SU-DHL-6 (cell line): ENCODE measurements around the gene SUGCT.

Experiments used
- H2AFZ ChIP-seq: fragments of 200-600 bp; sonication (generic); 2 replicates; pipeline ENCODE4 v1.6.1; 2014; ENCODE audit warnings: low read depth, mild to moderate bottlenecking, moderate library complexity, mixed read lengths, antibody characterized with exemption, low read length; ENCODE audit not compliant: severe bottlenecking
- H3F3A ChIP-seq: fragments of 200-600 bp; shearing (Covaris generic); 2 replicates; pipeline ENCODE4 v1.6.0; 2016; ENCODE audit warnings: antibody characterized with exemption, mild to moderate bottlenecking; ENCODE audit not compliant: insufficient read depth
- H3K27ac ChIP-seq: fragments of 200-600 bp; sonication (generic); 2 replicates; pipeline ENCODE4 v1.5.1; 2016; ENCODE audit warnings: low read depth, mild to moderate bottlenecking, low read length, moderate library complexity, mixed read lengths
- H3K27me3 ChIP-seq: fragments of 200-600 bp; sonication (generic), shearing (Covaris generic); 2 replicates; pipeline ENCODE4 v1.6.0; 2014; ENCODE audit warnings: mild to moderate bottlenecking, low read length
- H3K36me3 ChIP-seq: fragments of 200-600 bp; sonication (generic); 2 replicates; pipeline ENCODE4 v1.6.1; 2014; ENCODE audit warnings: mild to moderate bottlenecking, low read length, mixed read lengths
- H3K4me2 ChIP-seq: fragments of 300-600, 200-600 bp; shearing (Covaris generic), sonication (generic); 2 replicates; pipeline ENCODE4 v1.6.0; 2014; ENCODE audit warnings: low read length, low read depth, mild to moderate bottlenecking; ENCODE audit not compliant: poor library complexity, severe bottlenecking
- H3K4me3 ChIP-seq: fragments of 200-600 bp; sonication (generic); 2 replicates; pipeline ENCODE4 v1.5.1; 2014; ENCODE audit warnings: antibody characterized with exemption, low read length, mild to moderate bottlenecking, mixed read lengths; ENCODE audit not compliant: insufficient read depth, poor library complexity, severe bottlenecking
- H3K79me2 ChIP-seq: fragments of 200-600 bp; sonication (generic); 2 replicates; pipeline ENCODE4 v1.6.1; 2014; ENCODE audit warnings: mild to moderate bottlenecking, low read length, moderate library complexity; ENCODE audit not compliant: insufficient read depth
- H3K9ac ChIP-seq: fragments of 200-600 bp; sonication (generic); 2 replicates; pipeline ENCODE4 v1.7.0; 2014; ENCODE audit warnings: mild to moderate bottlenecking, low read length
- H3K9me2 ChIP-seq: fragments of 200-600 bp; sonication (generic); replicated peaks from 2 replicates; pipeline ENCODE4 v1.6.1; 2014; ENCODE audit warnings: low read length; ENCODE audit not compliant: insufficient read depth
- H3K9me3 ChIP-seq: fragments of 200-600 bp; sonication (generic); 2 replicates; pipeline ENCODE4 v1.6.1; 2014; ENCODE audit warnings: low read length, mixed read lengths; ENCODE audit not compliant: insufficient read depth
- H4K20me1 ChIP-seq: fragments of 200-600 bp; sonication (generic); 2 replicates; pipeline ENCODE4 v1.6.1; 2014; ENCODE audit warnings: low read depth, mild to moderate bottlenecking, antibody characterized with exemption, low read length, moderate library complexity, mixed read lengths
- EZH2phosphoT487 ChIP-seq: fragments of 200-600 bp; sonication (generic), shearing (Covaris generic); conservative IDR thresholded peaks from 2 replicates; pipeline ENCODE4 v1.6.1; 2018; ENCODE audit warnings: mild to moderate bottlenecking, antibody characterized with exemption, low read length, moderate library complexity, mixed read lengths
- TF ChIP-seq, protein P1 (sequence below): fragments of 200-600 bp; sonication (generic); IDR thresholded peaks from one replicate; pipeline ENCODE4 v1.5.1; 2017; ENCODE audit warnings: antibody characterized with exemption, mild to moderate bottlenecking, low read length, moderate library complexity; ENCODE audit not compliant: insufficient read depth, poor library complexity, severe bottlenecking

The SUGCT gene

DNA sequence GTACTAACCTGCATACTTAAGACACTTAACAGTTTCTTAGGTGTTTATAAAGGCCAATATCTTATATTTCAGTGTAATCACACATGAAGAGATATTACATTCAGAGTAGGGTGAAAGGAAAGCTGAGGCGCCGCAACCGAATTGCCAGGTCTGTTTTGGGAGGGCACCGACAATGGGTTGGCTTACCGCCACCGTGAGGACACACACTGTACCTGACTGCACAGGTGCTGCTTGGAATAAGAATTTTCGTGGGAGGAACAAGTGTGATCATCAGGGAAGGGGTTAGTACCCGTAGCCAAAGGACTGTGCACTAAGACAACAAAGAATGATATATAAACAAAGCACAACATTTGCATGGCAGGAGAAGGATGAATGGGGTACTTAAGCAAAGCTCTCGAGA, 591.8 kb downstream of the SUGCT start:
- TF ChIP-seq, protein P1, sequence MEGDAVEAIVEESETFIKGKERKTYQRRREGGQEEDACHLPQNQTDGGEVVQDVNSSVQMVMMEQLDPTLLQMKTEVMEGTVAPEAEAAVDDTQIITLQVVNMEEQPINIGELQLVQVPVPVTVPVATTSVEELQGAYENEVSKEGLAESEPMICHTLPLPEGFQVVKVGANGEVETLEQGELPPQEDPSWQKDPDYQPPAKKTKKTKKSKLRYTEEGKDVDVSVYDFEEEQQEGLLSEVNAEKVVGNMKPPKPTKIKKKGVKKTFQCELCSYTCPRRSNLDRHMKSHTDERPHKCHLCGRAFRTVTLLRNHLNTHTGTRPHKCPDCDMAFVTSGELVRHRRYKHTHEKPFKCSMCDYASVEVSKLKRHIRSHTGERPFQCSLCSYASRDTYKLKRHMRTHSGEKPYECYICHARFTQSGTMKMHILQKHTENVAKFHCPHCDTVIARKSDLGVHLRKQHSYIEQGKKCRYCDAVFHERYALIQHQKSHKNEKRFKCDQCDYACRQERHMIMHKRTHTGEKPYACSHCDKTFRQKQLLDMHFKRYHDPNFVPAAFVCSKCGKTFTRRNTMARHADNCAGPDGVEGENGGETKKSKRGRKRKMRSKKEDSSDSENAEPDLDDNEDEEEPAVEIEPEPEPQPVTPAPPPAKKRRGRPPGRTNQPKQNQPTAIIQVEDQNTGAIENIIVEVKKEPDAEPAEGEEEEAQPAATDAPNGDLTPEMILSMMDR, result no peak
- TF ChIP-seq EZH2phosphoT487, result no peak
- H3K9ac ChIP-seq, result no peak overlapping the region
- no peaks in the 10 kb centered on the region for H4K20me1 ChIP-seq
- H3F3A ChIP-seq, result no peaks in the 10 kb centered on the region
- no peaks in the 10 kb centered on the region for H3K9me2 ChIP-seq
- H3K27ac ChIP-seq, result no peak overlapping the region
- no peaks in the 10 kb centered on the region for H3K36me3 ChIP-seq
- no peak overlapping the region for H3K4me2 ChIP-seq
- no peaks in the 10 kb centered on the region for H3K79me2 ChIP-seq
- H3K9me3 ChIP-seq, result no peaks in the 10 kb centered on the region
- H3K27me3 ChIP-seq, result no peaks in the 10 kb centered on the region
- no peak overlapping the region for H3K4me3 ChIP-seq
- no peak overlapping the region for H2AFZ ChIP-seq

DNA sequence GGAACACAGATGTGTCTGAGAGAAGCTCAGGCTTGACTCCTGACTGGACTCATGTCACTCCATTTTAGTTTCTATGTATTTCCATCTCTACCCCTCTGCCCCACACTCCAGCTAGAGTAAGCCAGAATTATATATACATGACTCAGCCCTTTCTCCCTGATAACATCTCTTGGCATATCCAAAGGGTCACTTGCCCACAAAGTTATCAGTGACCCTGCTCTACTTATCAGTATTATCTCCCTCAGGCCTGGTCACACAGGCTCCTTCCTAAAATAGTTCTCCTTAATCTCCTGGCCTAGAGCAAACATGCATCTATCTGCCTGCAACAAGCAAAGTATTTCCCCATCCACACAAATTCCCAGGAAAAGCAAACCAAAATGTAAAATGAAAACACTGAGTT, 598.3 kb downstream of the SUGCT start:
- no peak overlapping the region for H2AFZ ChIP-seq
- H3K4me2 ChIP-seq, result no peak overlapping the region
- no peaks in the 10 kb centered on the region for H3F3A ChIP-seq
- H4K20me1 ChIP-seq, result no peaks in the 10 kb centered on the region
- H3K9me3 ChIP-seq, result no peaks in the 10 kb centered on the region
- H3K79me2 ChIP-seq, result no peaks in the 10 kb centered on the region
- no peaks in the 10 kb centered on the region for H3K9me2 ChIP-seq
- TF ChIP-seq EZH2phosphoT487, result no peak
- TF ChIP-seq, protein P1, result no peak
- no peak overlapping the region for H3K27ac ChIP-seq
- no peak overlapping the region for H3K4me3 ChIP-seq
- H3K27me3 ChIP-seq, result no peaks in the 10 kb centered on the region
- H3K9ac ChIP-seq, result no peak overlapping the region
- H3K36me3 ChIP-seq, result no peaks in the 10 kb centered on the region

DNA sequence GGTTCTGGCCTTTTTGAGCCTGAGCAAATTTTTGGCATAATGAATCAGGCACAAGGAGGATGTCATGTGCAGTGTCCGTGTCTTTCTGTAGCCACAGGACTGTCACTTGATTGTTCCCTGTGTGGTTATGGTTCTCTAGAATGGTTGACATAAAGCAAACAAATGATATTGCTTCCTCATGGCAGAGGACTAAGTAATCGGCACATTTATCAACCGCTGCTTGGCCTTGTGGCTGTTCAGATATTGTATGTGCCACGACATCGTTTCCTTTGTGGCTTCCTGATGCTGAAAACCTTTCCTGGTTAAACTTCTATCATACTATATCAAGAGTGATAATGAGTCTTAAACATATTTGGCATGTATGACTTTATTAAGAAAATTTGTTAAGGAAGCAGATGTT, 598.8 kb downstream of the SUGCT start:
- Histone ChIP-seq H3K79me2 (no peaks in the 10 kb centered on the region), H3K27me3 (no peaks in the 10 kb centered on the region), H3K4me2 (no peak overlapping the region), H3K27ac (no peak overlapping the region), H4K20me1 (no peaks in the 10 kb centered on the region), H2AFZ (no peak overlapping the region), H3K9ac (no peak overlapping the region), H3K4me3 (no peak overlapping the region), H3K9me2 (no peaks in the 10 kb centered on the region), H3K9me3 (no peaks in the 10 kb centered on the region), H3K36me3 (no peaks in the 10 kb centered on the region), H3F3A (no peaks in the 10 kb centered on the region)
- TF ChIP-seq EZH2phosphoT487, result no peak
- TF ChIP-seq, protein P1, result no peak
